ENCODE data around the gene LMF1.
"Not testable (repeated sequence)": the region's sequence is repeated elsewhere in the genome, so short reads cannot be mapped to it uniquely, and the experiment has no call there.

LMF1 gene

GRCh38 chr16:890716-891352, 80.0 kb downstream of the LMF1 start:
- TF ChIP-seq, protein P1, sequence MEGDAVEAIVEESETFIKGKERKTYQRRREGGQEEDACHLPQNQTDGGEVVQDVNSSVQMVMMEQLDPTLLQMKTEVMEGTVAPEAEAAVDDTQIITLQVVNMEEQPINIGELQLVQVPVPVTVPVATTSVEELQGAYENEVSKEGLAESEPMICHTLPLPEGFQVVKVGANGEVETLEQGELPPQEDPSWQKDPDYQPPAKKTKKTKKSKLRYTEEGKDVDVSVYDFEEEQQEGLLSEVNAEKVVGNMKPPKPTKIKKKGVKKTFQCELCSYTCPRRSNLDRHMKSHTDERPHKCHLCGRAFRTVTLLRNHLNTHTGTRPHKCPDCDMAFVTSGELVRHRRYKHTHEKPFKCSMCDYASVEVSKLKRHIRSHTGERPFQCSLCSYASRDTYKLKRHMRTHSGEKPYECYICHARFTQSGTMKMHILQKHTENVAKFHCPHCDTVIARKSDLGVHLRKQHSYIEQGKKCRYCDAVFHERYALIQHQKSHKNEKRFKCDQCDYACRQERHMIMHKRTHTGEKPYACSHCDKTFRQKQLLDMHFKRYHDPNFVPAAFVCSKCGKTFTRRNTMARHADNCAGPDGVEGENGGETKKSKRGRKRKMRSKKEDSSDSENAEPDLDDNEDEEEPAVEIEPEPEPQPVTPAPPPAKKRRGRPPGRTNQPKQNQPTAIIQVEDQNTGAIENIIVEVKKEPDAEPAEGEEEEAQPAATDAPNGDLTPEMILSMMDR (IDR thresholded peaks at IDR 0.05; ENCODE audit: extremely low read depth, missing control alignments): no peak
- DNase-seq (ENCODE audit: low spot score): no peak

GRCh38 chr16:890217-890616, 80.6 kb downstream of the LMF1 start:
- TF ChIP-seq, protein P1 (IDR thresholded peaks at IDR 0.05; ENCODE audit: extremely low read depth, missing control alignments): no peak
- DNase-seq (ENCODE audit: low spot score): no peak

GRCh38 chr16:889586-889985, 81.2 kb downstream of the LMF1 start:
- TF ChIP-seq, protein P1 (IDR thresholded peaks at IDR 0.05; ENCODE audit: extremely low read depth, missing control alignments): no peak
- DNase-seq (ENCODE audit: low spot score): no peak

- TF ChIP-seq, protein P1 (IDR thresholded peaks at IDR 0.05; ENCODE audit: extremely low read depth, missing control alignments): no peak
- no peak for DNase-seq (ENCODE audit: low spot score)
Observed at GRCh38 chr16:888901-889570, 81.7 kb downstream of the LMF1 start.

GRCh38 chr16:888456-888855, 82.3 kb downstream of the LMF1 start:
- DNase-seq (ENCODE audit: low spot score): not testable (repeated sequence)

DNA sequence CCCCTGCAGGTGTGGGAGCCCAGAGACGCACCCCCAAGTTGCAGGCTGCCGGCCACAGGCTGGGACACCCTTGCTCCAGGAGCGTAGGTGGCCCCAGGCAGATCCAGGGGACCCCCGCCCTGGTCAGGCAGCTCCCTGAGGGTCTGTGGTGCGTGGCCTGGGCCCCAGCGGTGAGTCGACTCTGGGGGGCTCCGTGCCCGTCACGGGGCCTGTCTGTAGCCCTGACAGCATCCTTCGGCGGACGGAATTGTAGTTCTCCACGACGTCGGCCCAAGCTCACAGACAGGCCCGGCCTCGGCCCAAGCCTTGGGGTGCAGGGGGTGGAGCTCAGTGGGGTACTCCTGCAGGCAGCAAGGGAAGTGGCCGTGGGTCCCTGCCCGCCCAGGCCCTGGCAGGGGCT, 82.9 kb downstream of the LMF1 start:
- no peak for DNase-seq (ENCODE audit: low spot score)
- TF ChIP-seq, protein P1 (IDR thresholded peaks at IDR 0.05; ENCODE audit: extremely low read depth, missing control alignments): no peak

- no peak for DNase-seq (ENCODE audit: low spot score)
- TF ChIP-seq, protein P1 (IDR thresholded peaks at IDR 0.05; ENCODE audit: extremely low read depth, missing control alignments): no peak
Observed at GRCh38 chr16:886802-887731, 83.7 kb downstream of the LMF1 start.
